Testis (tissue), 2 donors: Measurements from ENCODE around the gene CTSS.

Experiments used
- POLR2A ChIP-seq: fragments of 450-650 bp; IDR thresholded peaks from one replicate; pipeline ENCODE4 v1.6.1; 2017; ENCODE audit warnings: antibody characterized with exemption, mild to moderate bottlenecking, moderate library complexity
- TF ChIP-seq, protein P1 (sequence below), 3 experiments: fragments of 450-650 bp in 2 of 3; fragments of 200-600 bp in 1 of 3; sonication (generic) in 1 of 3; IDR thresholded peaks; one replicate each; pipeline ENCODE4 v1.5.1; 2016 to 2019; ENCODE audit warnings: antibody characterized with exemption in 3 of 3, mild to moderate bottlenecking in 2 of 3, moderate library complexity in 1 of 3

DNA sequence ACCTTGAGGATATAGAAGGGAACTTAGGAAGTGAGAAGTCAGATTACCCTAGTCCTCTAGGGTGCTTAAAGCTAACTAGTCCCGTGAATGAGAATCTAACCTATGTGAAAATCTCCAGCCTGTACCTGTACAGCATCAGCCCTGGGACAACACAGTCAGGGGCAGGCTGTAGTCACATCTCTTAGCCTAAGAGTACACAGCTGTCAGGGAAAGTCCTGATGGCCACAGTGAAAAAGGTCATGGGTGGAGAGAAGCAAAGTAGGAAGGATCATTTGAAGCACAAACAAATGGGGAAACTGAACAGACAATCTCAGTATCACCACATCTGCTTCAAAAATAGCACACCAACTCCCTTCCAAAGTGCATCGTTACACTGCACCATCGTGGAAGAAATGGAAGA is 30.8 kb upstream of the CTSS start:
- TF ChIP-seq, protein P1, sequence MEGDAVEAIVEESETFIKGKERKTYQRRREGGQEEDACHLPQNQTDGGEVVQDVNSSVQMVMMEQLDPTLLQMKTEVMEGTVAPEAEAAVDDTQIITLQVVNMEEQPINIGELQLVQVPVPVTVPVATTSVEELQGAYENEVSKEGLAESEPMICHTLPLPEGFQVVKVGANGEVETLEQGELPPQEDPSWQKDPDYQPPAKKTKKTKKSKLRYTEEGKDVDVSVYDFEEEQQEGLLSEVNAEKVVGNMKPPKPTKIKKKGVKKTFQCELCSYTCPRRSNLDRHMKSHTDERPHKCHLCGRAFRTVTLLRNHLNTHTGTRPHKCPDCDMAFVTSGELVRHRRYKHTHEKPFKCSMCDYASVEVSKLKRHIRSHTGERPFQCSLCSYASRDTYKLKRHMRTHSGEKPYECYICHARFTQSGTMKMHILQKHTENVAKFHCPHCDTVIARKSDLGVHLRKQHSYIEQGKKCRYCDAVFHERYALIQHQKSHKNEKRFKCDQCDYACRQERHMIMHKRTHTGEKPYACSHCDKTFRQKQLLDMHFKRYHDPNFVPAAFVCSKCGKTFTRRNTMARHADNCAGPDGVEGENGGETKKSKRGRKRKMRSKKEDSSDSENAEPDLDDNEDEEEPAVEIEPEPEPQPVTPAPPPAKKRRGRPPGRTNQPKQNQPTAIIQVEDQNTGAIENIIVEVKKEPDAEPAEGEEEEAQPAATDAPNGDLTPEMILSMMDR (IDR thresholded peaks at IDR 0.05), result no peak
- no peak for TF ChIP-seq POLR2A
